NT2/D1 (cell line): ENCODE data around the gene NIPBL.

Source experiments
- SUZ12 ChIP-seq: IDR thresholded peaks from 2 replicates; pipeline ENCODE4 v1.6.1; 2011; ENCODE audit not compliant: insufficient read length, insufficient read depth; ENCODE audit errors: extremely low read depth
- YY1 ChIP-seq: IDR thresholded peaks from 2 replicates; pipeline ENCODE4 v1.6.1; 2011; ENCODE audit not compliant: insufficient read length, insufficient read depth
- ZNF274 ChIP-seq: IDR thresholded peaks from 2 replicates; pipeline ENCODE4 v1.6.1; 2011; ENCODE audit warnings: mild to moderate bottlenecking, low read depth, low read length

DNA sequence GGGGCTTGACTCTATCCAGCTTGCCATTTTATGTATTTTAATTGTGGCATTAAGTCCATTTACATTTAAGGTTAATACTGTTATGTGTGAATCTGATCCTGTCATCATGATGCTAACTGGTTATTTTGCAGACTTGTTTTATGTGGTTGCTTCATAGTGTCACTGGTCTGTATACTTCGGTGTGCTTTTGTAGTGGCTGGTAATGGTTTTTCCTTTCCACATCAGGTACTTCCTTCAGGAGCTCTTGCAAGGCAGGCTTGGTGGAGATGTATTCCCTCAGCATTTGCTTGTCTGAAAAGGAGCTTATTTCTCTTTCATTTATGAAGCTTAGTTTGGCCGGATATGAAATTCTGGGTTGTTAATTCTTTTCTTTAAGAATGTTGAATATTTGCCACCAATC is 226.7 kb downstream of the NIPBL start:
- TF ChIP-seq YY1 (no peak), ZNF274 (no peak), SUZ12 (no peak)
